ENCODE measurements around the gene C14orf93. TPM values are rescaled to one million over a fixed set of nuclear protein-coding genes. Genes with fewer than 3 reads are reported as not detected.

C14orf93 gene
- total and polyA plus RNA-seq, 2 donors (not counting 1 experiment from before 2014, with no cell fraction given), result 17.9 to 26.8 TPM

DNA sequence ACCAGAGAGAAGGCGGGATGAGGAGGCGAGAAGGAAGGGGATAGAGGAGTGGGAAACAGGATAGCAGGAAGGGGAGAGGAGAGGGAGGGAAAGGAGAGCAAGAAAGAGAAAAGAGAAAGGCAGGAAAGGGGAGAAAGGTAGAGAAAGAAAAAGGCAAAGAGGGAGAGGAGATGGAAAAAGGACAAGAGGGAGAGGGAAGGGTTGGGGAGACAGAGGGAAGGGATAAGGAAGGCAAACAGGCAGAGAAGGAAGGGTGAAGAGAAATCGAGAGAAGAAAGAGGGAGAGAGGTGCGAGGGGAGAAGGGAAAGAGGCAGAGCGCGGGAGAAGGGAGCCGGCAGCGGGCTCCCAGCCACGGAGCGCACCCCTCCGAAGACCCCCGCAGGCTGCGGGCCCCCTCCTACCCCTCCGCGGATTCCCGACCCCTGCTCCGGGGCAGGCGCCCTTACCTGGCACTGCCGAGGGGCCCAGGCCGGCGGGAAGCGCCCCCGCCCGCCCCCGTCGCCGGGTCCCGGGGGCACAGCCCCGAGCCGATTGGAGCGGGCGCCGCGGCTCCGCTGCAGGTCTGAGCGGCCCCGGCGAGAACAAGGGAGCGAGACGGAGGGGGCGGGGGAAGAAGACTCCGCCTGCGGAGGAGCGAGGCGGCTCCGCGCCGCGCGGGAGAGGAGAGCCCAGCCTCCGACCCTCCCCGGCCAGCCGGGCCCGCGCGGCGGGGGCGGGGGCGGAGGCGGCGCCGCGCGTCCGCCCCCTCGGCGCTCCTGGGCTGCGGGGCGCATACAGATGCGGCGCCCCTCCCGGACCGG is 47.2 kb upstream of the C14orf93 start, which contains the start of gene CDH24:
TSS of gene CDH24 (minus strand) at position 565 of the 801 bp plus-strand sequence. CDS start 1,787 bp downstream, outside the sequence.
- intact Hi-C loops (cut with micrococcal nuclease), result loop anchor here (1.0 to 10.0 kb wide), 7 partner anchors 12 to 752 kb away; no protein-coding TSS in a partner anchor
- Histone ChIP-seq H3K9ac (ENCODE audit: low read length) (peak within 1 kb of the TSS; percentile 82), H3K9me3 (ENCODE audit: control extremely low read depth in 1 of 3, control insufficient read depth in 2 of 3, insufficient read depth in 1 of 3, low read length in 2 of 3) (no peaks in the 10 kb centered on the region), H3K79me2 (ENCODE audit: control insufficient read depth, insufficient read depth, low read length) (no peaks in the 10 kb centered on the region), H3K4me1 (ENCODE audit: control insufficient read depth in 2 of 2, insufficient read depth in 2 of 2, low read length in 2 of 2) (peaks cover 10 to 21% of the 10 kb centered on the region in 2 donors), H3K4me3 (ENCODE audit: control extremely low read depth in 1 of 5, extremely low read depth in 1 of 5, insufficient read depth in 1 of 5, low read depth in 2 of 5, low read length in 4 of 5) (peak within 1 kb of the TSS; percentile 11 to 91 (median 68)), H4K20me1 (ENCODE audit: control insufficient read depth, insufficient read depth, low read length, poor library complexity, severe bottlenecking) (peaks cover 7% of the 10 kb centered on the region), H3K4me2 (replicated peaks; ENCODE audit: low read depth, low read length, poor library complexity, severe bottlenecking) (peak within 1 kb of the TSS; percentile 100), H2AFZ (ENCODE audit: insufficient read depth, low read depth, low read length, poor library complexity, severe bottlenecking) (peak within 1 kb of the TSS; percentile 63), H3K27me3 (replicated peaks in 1 of 4; ENCODE audit: control extremely low read depth in 1 of 4, control insufficient read depth in 3 of 4, insufficient read depth in 4 of 4, low read length in 3 of 4) (peaks cover 0 to 6% (median 0%) of the 10 kb centered on the region in 4 experiments), H3K36me3 (replicated peaks in 1 of 2; ENCODE audit: control extremely low read depth in 1 of 2, control insufficient read depth in 1 of 2, extremely low read depth in 1 of 2, insufficient read depth in 2 of 2, low read length in 1 of 2) (peaks cover 0 to 34% of the 10 kb centered on the region in 2 experiments), H3K27ac (ENCODE audit: low read length in 2 of 2) (no peak within 1 kb of the TSS)
- ChIA-PET CTCF (interaction anchor here (0.6 to 19.1 kb wide), 47 partner anchors 9 to 738 kb away, joined by 3 to 1134 read pairs (median 4); partner anchors contain the start of genes ACIN1, AJUBA, C14orf119 and HAUS4), POLR2A (interaction anchor here (0.6 to 1.5 kb wide), 9 partner anchors 15 to 139 kb away, joined by 3 to 13 read pairs (median 4); partner anchors contain the start of genes ACIN1, AJUBA, C14orf119 and RBM23)
- peak within 1 kb of the TSS; percentile 76 for H3K27ac Mint-ChIP-seq
- WGBS (ENCODE audit: insufficient coverage), result 3% methylated on average over 70 of the region's 73 CpGs
- H3K27me3 Mint-ChIP-seq, result no peaks in the 10 kb centered on the region
- peak; percentile 76 for ATAC-seq (ENCODE audit: low read depth)
- peaks cover 18% of the 10 kb centered on the region for H3K4me1 Mint-ChIP-seq
- no peaks in the 10 kb centered on the region for H3K9me3 Mint-ChIP-seq (ENCODE audit: insufficient read depth)
- TF ChIP-seq EZH2 (IDR thresholded peaks at IDR 0.05; ENCODE audit: borderline replicate concordance, insufficient read depth, low read depth, low read length, poor library complexity, severe bottlenecking) (no peak), CTCF (IDR thresholded peaks at IDR 0.05) (no peak)
- peak; percentile 79 for DNase-seq
- H3K4me3 Mint-ChIP-seq, result peak within 1 kb of the TSS; percentile 95
